GM10248 (cell line): ENCODE measurements around the gene ANKRD35.

ENCODE experiments used
- CTCF ChIA-PET: fragments of 300-600 bp; sonication (Branson Sonifier 250); formaldehyde crosslinking; extraction: SDS; loops from one replicate; lab custom pipeline; 2021; ENCODE audit warnings: antibody characterized with exemption; lab: Yijun Ruan, JAX
- POLR2A ChIA-PET: fragments of 350-650 bp; sonication (Branson Sonifier 250); formaldehyde crosslinking; extraction: SDS; loops from one replicate; lab custom pipeline; 2020; ENCODE audit warnings: antibody characterized with exemption; lab: Yijun Ruan, JAX
- DNase-seq: peaks from one replicate; pipeline ENCODE4 v3.0.0; 2012; ENCODE audit errors: extremely low spot score
- TF ChIP-seq, protein P1 (sequence below): IDR thresholded peaks from 2 replicates; pipeline ENCODE4 v1.5.1; 2012; ENCODE audit warnings: mild to moderate bottlenecking, low read depth; ENCODE audit errors: extremely low read depth, missing control alignments, control extremely low read depth

Gene ANKRD35

DNA sequence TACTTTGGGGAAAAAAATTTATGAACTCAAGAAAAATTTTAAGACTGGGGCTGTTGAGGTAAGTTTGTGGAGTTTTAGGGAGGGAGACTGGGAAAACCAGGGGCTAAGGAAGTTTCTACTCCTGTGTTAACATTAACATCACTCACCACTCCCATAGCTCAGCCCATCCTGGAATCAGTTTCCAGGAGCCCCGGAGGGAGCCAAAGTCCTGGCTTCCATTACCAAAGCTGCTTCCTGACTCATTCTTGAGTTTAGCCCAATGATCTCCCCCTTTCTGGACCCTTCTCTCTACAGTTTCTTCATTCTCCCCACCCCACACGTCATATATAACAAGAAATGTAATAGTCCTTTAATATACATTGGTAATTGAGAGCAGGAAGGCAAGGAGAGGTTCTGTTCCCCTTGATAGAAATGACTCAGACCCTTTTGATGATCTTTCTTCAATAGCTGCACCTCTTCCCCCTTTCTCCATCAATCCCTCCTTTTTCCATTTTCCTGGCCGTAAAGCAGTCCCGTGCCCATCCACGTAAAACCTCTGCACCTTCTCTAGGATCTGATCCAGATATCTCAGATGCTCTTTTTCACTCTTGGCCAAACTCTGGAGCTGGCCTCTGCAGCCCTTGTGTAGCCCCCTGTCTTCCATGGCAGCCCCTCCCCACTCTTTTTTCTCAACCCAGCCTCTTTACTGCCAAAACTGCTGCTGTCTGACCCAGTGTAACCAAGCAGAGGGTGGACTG is 22.2 kb downstream of the ANKRD35 start:
- TF ChIP-seq, protein P1, sequence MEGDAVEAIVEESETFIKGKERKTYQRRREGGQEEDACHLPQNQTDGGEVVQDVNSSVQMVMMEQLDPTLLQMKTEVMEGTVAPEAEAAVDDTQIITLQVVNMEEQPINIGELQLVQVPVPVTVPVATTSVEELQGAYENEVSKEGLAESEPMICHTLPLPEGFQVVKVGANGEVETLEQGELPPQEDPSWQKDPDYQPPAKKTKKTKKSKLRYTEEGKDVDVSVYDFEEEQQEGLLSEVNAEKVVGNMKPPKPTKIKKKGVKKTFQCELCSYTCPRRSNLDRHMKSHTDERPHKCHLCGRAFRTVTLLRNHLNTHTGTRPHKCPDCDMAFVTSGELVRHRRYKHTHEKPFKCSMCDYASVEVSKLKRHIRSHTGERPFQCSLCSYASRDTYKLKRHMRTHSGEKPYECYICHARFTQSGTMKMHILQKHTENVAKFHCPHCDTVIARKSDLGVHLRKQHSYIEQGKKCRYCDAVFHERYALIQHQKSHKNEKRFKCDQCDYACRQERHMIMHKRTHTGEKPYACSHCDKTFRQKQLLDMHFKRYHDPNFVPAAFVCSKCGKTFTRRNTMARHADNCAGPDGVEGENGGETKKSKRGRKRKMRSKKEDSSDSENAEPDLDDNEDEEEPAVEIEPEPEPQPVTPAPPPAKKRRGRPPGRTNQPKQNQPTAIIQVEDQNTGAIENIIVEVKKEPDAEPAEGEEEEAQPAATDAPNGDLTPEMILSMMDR, result no peak
- CTCF ChIA-PET, result interaction anchor here (0.6 to 12.5 kb wide), 7 partner anchors 10 to 149 kb away, joined by 3 to 248 read pairs (median 5); partner anchors contain the start of gene NUDT17
- POLR2A ChIA-PET, result no interaction called here
- DNase-seq, result no peak

DNA sequence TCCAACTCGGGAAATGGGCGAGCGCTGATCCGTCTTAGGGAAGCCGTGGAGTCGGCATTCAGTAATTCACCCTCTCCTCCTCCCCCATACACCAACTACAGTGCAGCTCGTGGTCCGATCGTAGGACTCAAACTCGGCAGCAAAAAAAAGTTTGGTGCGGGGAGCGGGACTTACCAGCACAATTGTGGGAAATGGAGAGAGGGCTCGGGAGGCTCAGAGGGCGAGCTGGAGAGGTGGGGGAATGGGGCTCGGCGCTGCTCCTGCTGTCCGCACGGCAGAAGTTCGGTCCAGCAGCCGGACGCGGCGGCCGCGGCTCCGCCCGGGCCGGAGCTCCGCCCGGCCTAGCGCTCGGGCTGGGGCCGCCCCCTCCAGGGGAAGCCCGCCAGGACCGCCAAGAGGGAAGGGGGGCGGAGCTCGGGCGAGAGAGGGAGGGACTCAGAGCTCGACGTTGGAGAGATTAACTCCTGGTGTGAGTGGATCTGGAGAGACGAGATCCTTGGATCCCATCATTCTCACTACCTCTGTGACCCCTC is 26.1 kb downstream of the ANKRD35 start:
- TF ChIP-seq, protein P1, result no peak
- POLR2A ChIA-PET, result interaction anchor here (0.6 to 2.1 kb wide), 12 partner anchors 8 to 180 kb away, joined by 3 to 16 read pairs (median 4); partner anchors contain the start of gene RBM8A

DNA sequence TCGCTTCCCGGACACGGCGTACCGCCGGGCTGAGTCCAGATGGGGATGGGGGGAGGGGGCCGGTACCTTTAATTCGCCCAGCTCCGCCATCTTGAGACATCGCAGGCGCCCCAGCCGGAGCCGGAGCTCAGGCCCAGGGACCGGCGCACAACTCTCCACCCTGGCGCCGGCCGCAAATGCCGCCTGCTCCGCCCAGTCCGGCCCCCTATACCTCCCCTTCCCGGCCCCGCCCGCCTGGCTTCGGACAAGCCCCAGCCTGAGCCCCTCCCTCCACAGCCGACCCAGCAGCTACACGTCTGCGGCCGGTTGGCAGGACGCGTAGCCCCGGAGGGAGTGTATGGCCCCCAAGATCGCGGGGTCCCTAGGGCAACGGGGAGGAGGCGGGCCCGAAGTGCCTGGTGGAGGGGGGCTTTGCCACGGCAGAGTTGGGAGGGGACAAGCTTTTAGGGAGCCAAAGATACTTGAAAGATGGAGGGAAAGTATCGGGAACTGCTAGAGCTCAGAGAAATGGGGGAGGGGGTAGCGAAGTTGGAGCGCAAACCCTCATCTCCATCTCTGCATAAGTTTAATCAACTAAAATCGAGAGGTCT is 26.7 kb downstream of the ANKRD35 start, which contains the start of gene PIAS3:
TSS of gene PIAS3 (minus strand) at position 181 of the 590 bp plus-strand sequence. CDS start at position 90, 91 bp downstream.
- ChIA-PET POLR2A (interaction anchor here (0.6 to 3.0 kb wide), 16 partner anchors 8 to 180 kb away, joined by 3 to 16 read pairs (median 4); partner anchors contain the start of genes LIX1L, NUDT17 and RBM8A), CTCF (interaction anchor here (0.9 to 12.5 kb wide), 19 partner anchors 10 to 173 kb away, joined by 3 to 248 read pairs (median 6); partner anchors contain the start of genes ANKRD34A, NUDT17, POLR3C and POLR3GL)
- TF ChIP-seq, protein P1, result no peak
- DNase-seq, result peak; percentile 97

More for the DNA sequence above, 26.1 kb downstream of the ANKRD35 start:
- CTCF ChIA-PET, result interaction anchor here (0.9 to 12.5 kb wide), 18 partner anchors 9 to 172 kb away, joined by 3 to 248 read pairs (median 7); partner anchors contain the start of genes ANKRD34A, NUDT17 and POLR3GL
- DNase-seq, result peak; percentile 92

DNA sequence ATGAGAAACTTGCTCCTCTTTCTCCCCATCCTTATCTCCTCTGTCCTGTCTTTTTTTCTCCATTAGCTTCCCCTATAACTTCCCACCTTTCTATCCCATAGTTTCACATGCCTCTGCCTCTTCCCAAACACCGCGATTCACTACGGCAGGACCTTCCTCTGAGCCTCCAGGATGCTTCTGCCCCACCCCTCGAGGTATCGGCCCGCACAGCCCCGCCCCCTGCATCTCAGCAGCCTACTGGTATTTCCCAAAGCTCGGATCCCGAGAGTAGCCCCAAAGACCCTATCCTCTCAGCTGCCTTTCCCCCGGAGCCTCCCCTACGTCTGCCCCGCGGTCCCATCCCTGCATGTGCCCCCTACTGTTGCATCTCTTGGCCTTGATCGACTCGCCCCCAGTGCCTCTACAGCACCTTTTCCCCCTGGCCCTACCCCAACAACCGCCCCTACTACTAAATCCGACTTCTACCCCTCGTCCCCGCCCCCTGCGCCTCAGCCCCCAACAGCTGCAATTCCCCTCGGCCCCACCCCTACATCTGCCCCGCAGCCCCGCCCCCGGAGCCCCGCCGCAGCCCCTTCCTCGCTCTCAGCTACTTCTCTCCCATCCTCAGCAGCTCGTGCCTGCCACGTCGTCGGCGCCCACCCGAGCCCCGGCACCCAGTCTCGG is 27.3 kb downstream of the ANKRD35 start:
- ChIA-PET POLR2A (interaction anchor here (0.6 to 3.0 kb wide), 11 partner anchors 12 to 186 kb away, joined by 3 to 16 read pairs (median 5); partner anchors contain the start of genes LIX1L, NUDT17 and RBM8A), CTCF (interaction anchor here (1.2 to 12.5 kb wide), 17 partner anchors 10 to 173 kb away, joined by 3 to 248 read pairs (median 8); partner anchors contain the start of genes ANKRD34A, NUDT17, POLR3C and POLR3GL)
- TF ChIP-seq, protein P1, result no peak
- peak; percentile 73 for DNase-seq

DNA sequence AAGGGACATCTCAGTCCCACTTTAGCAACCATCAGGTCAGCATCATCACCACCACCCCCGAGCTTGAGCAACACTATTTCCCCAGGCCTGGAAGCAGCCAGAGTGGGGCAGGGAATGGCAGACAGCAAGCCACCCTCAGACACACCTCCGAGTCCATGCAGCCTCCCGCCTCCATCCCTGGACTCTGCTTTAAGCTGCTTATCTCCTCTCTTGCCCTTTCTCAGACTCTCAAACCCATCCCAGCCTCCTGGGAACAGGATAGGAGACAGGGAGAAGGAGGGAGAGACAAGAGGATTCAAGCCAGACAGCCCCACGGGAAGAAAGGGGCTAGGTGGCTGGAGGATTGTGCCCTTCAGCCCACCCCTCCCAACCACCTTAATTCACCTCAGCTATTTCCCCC is 28.5 kb downstream of the ANKRD35 start:
- TF ChIP-seq, protein P1, result no peak
- CTCF ChIA-PET, result interaction anchor here (1.2 to 12.5 kb wide), 6 partner anchors 10 to 122 kb away, joined by 3 to 248 read pairs (median 6); partner anchors contain the start of gene NUDT17
- POLR2A ChIA-PET, result interaction anchor here (1.1 to 3.0 kb wide), 2 partner anchors 9 to 12 kb away, joined by 3 to 13 read pairs; partner anchors contain the start of gene NUDT17
- no peak for DNase-seq
